Gastroesophageal sphincter (tissue), 4 donors: ENCODE data around the gene GRIK1. TPM values are rescaled to one million over a fixed set of nuclear protein-coding genes. Genes with fewer than 3 reads are reported as not detected.
A peak's percentile ranks its signal among the peaks of the same experiment; 100 is the strongest.

ENCODE experiments used
- ATAC-seq: fragments of 150-250 bp; one replicate; pipeline ENCODE4 v1.9.1; 2016; ENCODE audit warnings: mild to moderate bottlenecking, moderate library complexity
- H3K27ac ChIP-seq, 4 donors: fragments of 200-600 bp; sonication (generic) in 3 of 4; 1 replicate in 3 of 4; 2 replicates in 1 of 4; pipeline ENCODE4 v1.5.1; 2016 to 2019
- H3K27me3 ChIP-seq: fragments of 200-600 bp; sonication (generic); one replicate; pipeline ENCODE4 v1.5.1; 2019
- H3K36me3 ChIP-seq, 2 donors: fragments of 200-600 bp; sonication (generic); one replicate each; pipeline ENCODE4 v1.5.1; 2019; ENCODE audit warnings: control low read depth in 1 of 2
- H3K4me1 ChIP-seq, 3 donors: fragments of 200-600 bp; sonication (generic); 1 replicate in 2 of 3; 2 replicates in 1 of 3; pipeline ENCODE4 v1.5.1; 2016 to 2019; ENCODE audit warnings: control low read depth in 2 of 3
- H3K4me3 ChIP-seq, 2 donors: fragments of 200-600 bp; sonication (generic); one replicate each; pipeline ENCODE4 v1.5.1; 2019; ENCODE audit warnings: mild to moderate bottlenecking in 1 of 2, moderate library complexity in 1 of 2
- H3K9me3 ChIP-seq, 3 donors: fragments of 200-600 bp; sonication (generic); one replicate each; pipeline ENCODE4 v1.5.1; 2017 to 2019; ENCODE audit warnings: control low read depth in 2 of 3
- CTCF ChIP-seq, 4 experiments: fragments of 200-600 bp in 2 of 4; fragments of 450-650 bp in 2 of 4; sonication (generic) in 1 of 4; IDR thresholded peaks; one replicate each; pipeline ENCODE4 v1.5.1; 2017 to 2019; ENCODE audit warnings: antibody characterized with exemption in 4 of 4, mild to moderate bottlenecking in 2 of 4, moderate library complexity in 2 of 4
- EP300 ChIP-seq: sonication (generic); formaldehyde crosslinking; IDR thresholded peaks from one replicate; pipeline ENCODE4 v1.6.1; 2017; ENCODE audit warnings: antibody characterized with exemption, mild to moderate bottlenecking
- POLR2A ChIP-seq, 2 donors: fragments of 450-650 bp; IDR thresholded peaks; one replicate each; pipeline ENCODE4 v1.6.1; 2017; ENCODE audit warnings: antibody characterized with exemption in 2 of 2, mild to moderate bottlenecking in 2 of 2, moderate library complexity in 1 of 2
- POLR2AphosphoS5 ChIP-seq: sonication (generic); formaldehyde crosslinking; IDR thresholded peaks from one replicate; pipeline ENCODE4 v1.6.1; 2017; ENCODE audit warnings: antibody characterized with exemption
- WGBS, 2 donors: methylation state at CpG; one replicate each; pipeline ENCODE4 v1.1.5; 2018; ENCODE audit warnings: low coverage in 1 of 2; 5-methylcytosine and 5-hydroxymethylcytosine counted together
- total RNA-seq, 4 donors: library from RNA; depleted of rRNA; stranded (reverse); fragments of >200 nt; gene quantifications; one replicate each; pipeline ENCODE4 v1.1.0, GENCODE V29; 2016

Gene GRIK1
- total RNA-seq = under 1 TPM in 2 of 4 donors, not detected in 2; 0.32 to 0.67 TPM

DNA sequence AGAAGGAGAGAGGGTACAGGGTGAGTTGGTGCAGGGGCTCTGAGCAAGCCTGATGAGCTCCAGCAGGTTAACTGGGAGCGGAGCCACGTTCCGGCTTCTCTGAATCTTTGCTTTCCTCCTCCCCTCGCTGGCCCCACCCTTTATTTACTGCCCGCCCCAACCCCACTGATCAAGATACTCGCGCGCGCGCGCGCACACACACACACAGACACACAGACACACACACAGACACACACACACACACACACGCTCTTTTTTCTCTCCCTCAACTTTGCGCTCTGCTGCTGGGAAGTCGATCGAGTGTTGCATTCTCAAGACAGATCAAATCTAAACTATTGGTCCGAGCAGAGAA is at the start of gene GRIK1:
Gene GRIK1, minus strand, starts transcription at position 73 of the 352 bp plus-strand sequence.
- WGBS, 2 donors = 0 to 3% methylated on average over 8 to 16 of the region's 17 CpGs
- no peaks in the 10 kb centered on the region for H3K36me3 ChIP-seq
- no peak within 1 kb of the TSS for H3K27ac ChIP-seq
- H3K27me3 ChIP-seq = peaks cover 50% of the 10 kb centered on the region
- TF ChIP-seq EP300 = no peak
- H3K9me3 ChIP-seq = no peaks in the 10 kb centered on the region
- H3K4me1 ChIP-seq = peaks cover 0 to 10% (median 0%) of the 10 kb centered on the region in 3 donors
- H3K4me3 ChIP-seq = peak within 1 kb of the TSS in 1 of 2 donors; percentile 21
- no peak for ATAC-seq

- no peak for TF ChIP-seq POLR2AphosphoS5
- TF ChIP-seq POLR2A (IDR thresholded peaks at IDR 0.05) = no peak
- no peak for TF ChIP-seq CTCF (IDR thresholded peaks at IDR 0.05)
- no peak for TF ChIP-seq EP300
- peaks cover 0 to 10% (median 0%) of the 10 kb centered on the region in 3 donors for H3K9me3 ChIP-seq
- ATAC-seq = no peak
- H3K36me3 ChIP-seq = no peaks in the 10 kb centered on the region
- no peaks in the 10 kb centered on the region for H3K27me3 ChIP-seq
- H3K27ac ChIP-seq = no peak overlapping the region
- no peaks in the 10 kb centered on the region for H3K4me1 ChIP-seq
- 71 to 72% methylated on average over 4 of the region's 4 CpGs for WGBS, 2 donors
- H3K4me3 ChIP-seq = no peak overlapping the region
Observed at GRCh38 chr21:29987762-29988161, 48.0 kb upstream of the GRIK1 start.

GRCh38 chr21:29985866-29986265 is 46.1 kb upstream of the GRIK1 start:
- TF ChIP-seq EP300 = no peak
- no peak for TF ChIP-seq CTCF (IDR thresholded peaks at IDR 0.05)
- no peak for TF ChIP-seq POLR2AphosphoS5
- TF ChIP-seq POLR2A (IDR thresholded peaks at IDR 0.05) = no peak
- Histone ChIP-seq H3K4me3 (no peak overlapping the region), H3K9me3 (peaks cover 0 to 10% (median 0%) of the 10 kb centered on the region in 3 donors), H3K27ac (no peak overlapping the region), H3K4me1 (no peaks in the 10 kb centered on the region), H3K27me3 (no peaks in the 10 kb centered on the region), H3K36me3 (no peaks in the 10 kb centered on the region)
- 95% methylated on average over 4 of the region's 10 CpGs; no CpG with 5 or more reads in 1 of the 2 donors for WGBS, 2 donors
- ATAC-seq = no peak

- no peak overlapping the region for H3K27ac ChIP-seq
- H3K4me1 ChIP-seq = no peaks in the 10 kb centered on the region
- no peak for ATAC-seq
- TF ChIP-seq CTCF (IDR thresholded peaks at IDR 0.05) (no peak), POLR2A (IDR thresholded peaks at IDR 0.05) (no peak), POLR2AphosphoS5 (no peak), EP300 (no peak)
- H3K9me3 ChIP-seq = no peaks in the 10 kb centered on the region
- no peaks in the 10 kb centered on the region for H3K27me3 ChIP-seq
- 56 to 65% methylated on average over 1 of the region's 1 CpG for WGBS, 2 donors
- no peak overlapping the region for H3K4me3 ChIP-seq
- H3K36me3 ChIP-seq = no peaks in the 10 kb centered on the region
Observed at GRCh38 chr21:29979043-29979442, 39.2 kb upstream of the GRIK1 start.

GRCh38 chr21:29975776-29976175 is 36.0 kb upstream of the GRIK1 start:
- H3K27me3 ChIP-seq = no peaks in the 10 kb centered on the region
- TF ChIP-seq POLR2AphosphoS5 (no peak), EP300 (no peak), CTCF (IDR thresholded peaks at IDR 0.05) (no peak), POLR2A (IDR thresholded peaks at IDR 0.05) (no peak)
- no peak for ATAC-seq
- H3K4me3 ChIP-seq = no peak overlapping the region
- no peak overlapping the region for H3K27ac ChIP-seq
- H3K36me3 ChIP-seq = no peaks in the 10 kb centered on the region
- 32 to 55% methylated on average over 3 of the region's 3 CpGs for WGBS, 2 donors
- no peaks in the 10 kb centered on the region for H3K9me3 ChIP-seq
- no peaks in the 10 kb centered on the region for H3K4me1 ChIP-seq
